Naive thymus-derived CD8-positive, alpha-beta T cell (primary cell): Measurements from ENCODE around the gene CAST. TPM values are rescaled to one million over a fixed set of nuclear protein-coding genes. Genes with fewer than 3 reads are reported as not detected.

Experiments
- ATAC-seq, 2 donors: fragments of 150-1000 bp; cut with Tn5 transposase in 1 of 2; sonication (Bioruptor Pico), chemical (Tn5 transposase) in 1 of 2; 1 replicate in 1 of 2; 2 replicates in 1 of 2; pipeline ENCODE4 v1.10.0; 2021; ENCODE audit warnings: mild to moderate bottlenecking in 2 of 2, moderate library complexity in 2 of 2
- POLR2A ChIA-PET: fragments of 350-600 bp; sonication (Branson Sonifier 250); formaldehyde crosslinking; loops from one replicate; lab custom pipeline; 2021; ENCODE audit warnings: antibody characterized with exemption; lab: Charles Lee
- DNase-seq, 10 donors: peaks; one replicate each; pipeline versions ENCODE4 v3.0.0 to v3.0.0-alpha.2; 2020 to 2022
- H3K27ac Mint-ChIP-seq, 10 donors: one replicate each; pipeline ENCODE4 v1.8.0; 2020 to 2022; ENCODE audit warnings: mild to moderate bottlenecking in 10 of 10, mixed read lengths in 10 of 10, moderate library complexity in 4 of 10, inconsistent platforms in 1 of 10
- H3K27me3 Mint-ChIP-seq, 5 donors: one replicate each; pipeline ENCODE4 v1.8.0; 2021 to 2022; ENCODE audit warnings: mixed read lengths in 5 of 5
- H3K36me3 Mint-ChIP-seq, 3 donors: one replicate each; pipeline ENCODE4 v1.8.0; 2020 to 2022; ENCODE audit warnings: mixed read lengths in 3 of 3, mild to moderate bottlenecking in 2 of 3, inconsistent platforms in 1 of 3
- H3K4me1 Mint-ChIP-seq, 4 donors: one replicate each; pipeline ENCODE4 v1.8.0; 2021 to 2022; ENCODE audit warnings: mixed read lengths in 4 of 4
- H3K4me3 Mint-ChIP-seq, 10 donors: one replicate each; pipeline ENCODE4 v1.8.0; 2020 to 2022; ENCODE audit warnings: mild to moderate bottlenecking in 10 of 10, mixed read lengths in 10 of 10, moderate library complexity in 6 of 10, inconsistent platforms in 1 of 10
- H3K9me3 Mint-ChIP-seq, 9 donors: one replicate each; pipeline ENCODE4 v1.8.0; 2020 to 2022; ENCODE audit warnings: mixed read lengths in 9 of 9, mild to moderate bottlenecking in 3 of 9, inconsistent platforms in 1 of 9, moderate library complexity in 1 of 9
- polyA plus RNA-seq, 3 donors: library from polyadenylated mRNA; unstranded; fragments of 300-500 nt; fragmentation: Illumina TruSeq; gene quantifications; one replicate each; pipeline ENCODE4 v1.2.3, GENCODE V29; 2021
- total RNA-seq, 8 experiments: library from RNA in 2 of 8; stranded (reverse) in 2 of 8; gene quantifications; one replicate each; pipeline ENCODE4 v1.2.3 and lab custom pipeline; 2021 to 2026

CAST gene
- total and polyA plus RNA-seq, 5 experiments from 2014 or later = 29.9 to 115 (median 42.2) TPM

GRCh38 chr5:96703384-96703920, 41.3 kb downstream of the CAST start:
- Mint-ChIP-seq H3K27ac (peak overlapping the region; percentile 87 to 99 (median 96)), H3K27me3 (no peaks in the 10 kb centered on the region), H3K9me3 (no peaks in the 10 kb centered on the region), H3K4me3 (peak overlapping the region; percentile 92 to 97 (median 94)), H3K36me3 (peaks cover 0 to under 1% (median 0%) of the 10 kb centered on the region in 3 donors), H3K4me1 (peaks cover 13 to 63% (median 39%) of the 10 kb centered on the region in 4 donors)
- POLR2A ChIA-PET = interaction anchor here (0.5 to 1.9 kb wide), 5 partner anchors 9 to 1086 kb away, joined by 3 to 6 read pairs (median 3); partner anchors contain the start of genes CAST and ERAP1
- DNase-seq = peak in 2 of 10 donors; percentile 79 to 82
- ATAC-seq = peak in 1 of 2 donors; percentile 81

- no peak for ATAC-seq
- peaks cover 0 to 3% (median 0%) of the 10 kb centered on the region in 3 donors for H3K36me3 Mint-ChIP-seq
- no peaks in the 10 kb centered on the region for H3K27me3 Mint-ChIP-seq
- H3K4me3 Mint-ChIP-seq = peak overlapping the region; percentile 68 to 97 (median 94)
- H3K4me1 Mint-ChIP-seq = peaks cover 15 to 66% (median 43%) of the 10 kb centered on the region in 4 donors
- DNase-seq = no peak
- peak overlapping the region; percentile 87 to 99 (median 96) for H3K27ac Mint-ChIP-seq
- POLR2A ChIA-PET = interaction anchor here (0.6 to 0.9 kb wide), 2 partner anchors 9 to 1086 kb away, joined by 3 to 4 read pairs; no protein-coding TSS in a partner anchor
- H3K9me3 Mint-ChIP-seq = no peaks in the 10 kb centered on the region
Observed at GRCh38 chr5:96703995-96704394, 41.8 kb downstream of the CAST start.

GRCh38 chr5:96706433-96707111, 44.4 kb downstream of the CAST start:
- DNase-seq (no peak), ATAC-seq (no peak)
- Mint-ChIP-seq H3K4me1 (peaks cover 15 to 52% (median 46%) of the 10 kb centered on the region in 4 donors), H3K27me3 (no peaks in the 10 kb centered on the region), H3K4me3 (no peak overlapping the region), H3K9me3 (no peaks in the 10 kb centered on the region), H3K27ac (peak overlapping the region in 3 of 10 donors; percentile 11 to 56 (median 24)), H3K36me3 (peaks cover 0 to 3% (median 0%) of the 10 kb centered on the region in 3 donors)
- POLR2A ChIA-PET = interaction anchor here (0.6 kb wide), 1 partner anchor 17 kb away, joined by 3 read pairs; no protein-coding TSS in a partner anchor

- ATAC-seq (no peak), DNase-seq (no peak)
- Mint-ChIP-seq H3K27me3 (no peaks in the 10 kb centered on the region), H3K4me1 (peaks cover 15 to 48% (median 45%) of the 10 kb centered on the region in 4 donors), H3K4me3 (no peak overlapping the region), H3K36me3 (peaks cover 0 to 8% (median 4%) of the 10 kb centered on the region in 3 donors), H3K27ac (peak overlapping the region in 1 of 10 donors; percentile 17), H3K9me3 (no peaks in the 10 kb centered on the region)
- POLR2A ChIA-PET = no interaction called here
Observed at GRCh38 chr5:96708600-96708999, 46.4 kb downstream of the CAST start.

- H3K4me1 Mint-ChIP-seq = peaks cover 10 to 45% (median 41%) of the 10 kb centered on the region in 4 donors
- no peaks in the 10 kb centered on the region for H3K27me3 Mint-ChIP-seq
- H3K4me3 Mint-ChIP-seq = no peak overlapping the region
- peak overlapping the region in 1 of 10 donors; percentile 17 for H3K27ac Mint-ChIP-seq
- H3K9me3 Mint-ChIP-seq = no peaks in the 10 kb centered on the region
- ATAC-seq (no peak), DNase-seq (no peak)
- POLR2A ChIA-PET = no interaction called here
- peaks cover 0 to 8% (median 4%) of the 10 kb centered on the region in 3 donors for H3K36me3 Mint-ChIP-seq
Observed at GRCh38 chr5:96709152-96709821, 47.1 kb downstream of the CAST start.

- Mint-ChIP-seq H3K9me3 (no peaks in the 10 kb centered on the region), H3K4me1 (peaks cover 18 to 53% (median 48%) of the 10 kb centered on the region in 4 donors), H3K27me3 (no peaks in the 10 kb centered on the region), H3K36me3 (peaks cover 0 to 8% (median 7%) of the 10 kb centered on the region in 3 donors), H3K27ac (peak overlapping the region in 6 of 10 donors; percentile 8 to 79 (median 56)), H3K4me3 (no peak overlapping the region)
- no peak for ATAC-seq
- POLR2A ChIA-PET = interaction anchor here (1.0 kb wide), 1 partner anchor 8 kb away, joined by 3 read pairs; no protein-coding TSS in a partner anchor
- no peak for DNase-seq
Observed at GRCh38 chr5:96712100-96712746, 50.0 kb downstream of the CAST start.

- H3K27me3 Mint-ChIP-seq = no peaks in the 10 kb centered on the region
- POLR2A ChIA-PET = no interaction called here
- ATAC-seq = no peak
- H3K4me1 Mint-ChIP-seq = peaks cover 21 to 59% (median 53%) of the 10 kb centered on the region in 4 donors
- H3K27ac Mint-ChIP-seq = peak overlapping the region; percentile 61 to 92 (median 85)
- H3K36me3 Mint-ChIP-seq = peaks cover 0 to 9% (median 4%) of the 10 kb centered on the region in 3 donors
- H3K9me3 Mint-ChIP-seq = no peaks in the 10 kb centered on the region
- peak overlapping the region in 1 of 10 donors; percentile 19 for H3K4me3 Mint-ChIP-seq
- DNase-seq = no peak
Observed at GRCh38 chr5:96714450-96714849, 52.3 kb downstream of the CAST start.

- peak overlapping the region; percentile 61 to 92 (median 85) for H3K27ac Mint-ChIP-seq
Observed at GRCh38 chr5:96714951-96715451, 52.8 kb downstream of the CAST start.

GRCh38 chr5:96716007-96716406, 53.8 kb downstream of the CAST start:
- DNase-seq (peak in 3 of 10 donors; percentile 16 to 48 (median 33)), ATAC-seq (peak; percentile 51 to 73)
- POLR2A ChIA-PET = no interaction called here
- Mint-ChIP-seq H3K9me3 (no peaks in the 10 kb centered on the region), H3K4me1 (peaks cover 23 to 64% (median 55%) of the 10 kb centered on the region in 4 donors), H3K36me3 (peaks cover 0 to 9% (median 4%) of the 10 kb centered on the region in 3 donors), H3K4me3 (peak overlapping the region in 2 of 10 donors; percentile 9 to 12), H3K27me3 (no peaks in the 10 kb centered on the region), H3K27ac (peak overlapping the region in 9 of 10 donors; percentile 31 to 92 (median 85))

More at GRCh38 chr5:96714951-96715451, 52.8 kb downstream of the CAST start:
- POLR2A ChIA-PET = no interaction called here
- Mint-ChIP-seq H3K4me3 (peak overlapping the region in 4 of 10 donors; percentile 1 to 28 (median 16)), H3K36me3 (peaks cover 0 to 9% (median 4%) of the 10 kb centered on the region in 3 donors), H3K9me3 (no peaks in the 10 kb centered on the region), H3K4me1 (peaks cover 21 to 60% (median 56%) of the 10 kb centered on the region in 4 donors), H3K27me3 (no peaks in the 10 kb centered on the region)
- ATAC-seq (peak; percentile 69 to 70), DNase-seq (peak in 9 of 10 donors; percentile 16 to 68 (median 50))

- Mint-ChIP-seq H3K27ac (peak overlapping the region in 5 of 10 donors; percentile 24 to 85 (median 77)), H3K9me3 (no peaks in the 10 kb centered on the region), H3K27me3 (no peaks in the 10 kb centered on the region), H3K4me1 (peaks cover 24 to 64% (median 57%) of the 10 kb centered on the region in 4 donors), H3K4me3 (no peak overlapping the region), H3K36me3 (peaks cover 0 to 9% (median 4%) of the 10 kb centered on the region in 3 donors)
- DNase-seq = no peak
- no peak for ATAC-seq
- POLR2A ChIA-PET = no interaction called here
Observed at GRCh38 chr5:96716716-96717115, 54.5 kb downstream of the CAST start.

GRCh38 chr5:96717874-96718273, 55.7 kb downstream of the CAST start:
- no peak for DNase-seq
- Mint-ChIP-seq H3K9me3 (no peaks in the 10 kb centered on the region), H3K27ac (peak overlapping the region in 5 of 10 donors; percentile 3 to 39 (median 19)), H3K4me3 (no peak overlapping the region), H3K4me1 (peaks cover 23 to 60% (median 49%) of the 10 kb centered on the region in 4 donors), H3K36me3 (peaks cover 0 to 7% (median under 1%) of the 10 kb centered on the region in 3 donors), H3K27me3 (no peaks in the 10 kb centered on the region)
- ATAC-seq = no peak
- POLR2A ChIA-PET = no interaction called here
